IMR-90 (cell line): ENCODE measurements around the gene NPR3.

Experiments used
- CEBPB ChIP-seq: IDR thresholded peaks from 2 replicates; pipeline ENCODE4 v1.6.1; 2012; ENCODE audit warnings: low read depth, low read length, improper control_type of control experiment
- CHD1 ChIP-seq: IDR thresholded peaks from 2 replicates; pipeline ENCODE4 v1.6.1; 2012; ENCODE audit warnings: low read depth, low read length, improper control_type of control experiment
- CTCF ChIP-seq: conservative IDR thresholded peaks from 2 replicates; pipeline ENCODE4 v1.5.1; 2012; ENCODE audit warnings: mild to moderate bottlenecking, low read depth, low read length, improper control_type of control experiment
- FOS ChIP-seq: fragments of 150-350 bp; IDR thresholded peaks from 2 replicates; pipeline ENCODE4 v1.6.1; 2016; ENCODE audit warnings: low read depth, low read length
- POLR2A ChIP-seq: IDR thresholded peaks from 2 replicates; pipeline ENCODE4 v1.6.1; 2012; ENCODE audit warnings: mild to moderate bottlenecking, low read depth, low read length
- RAD21 ChIP-seq: IDR thresholded peaks from 2 replicates; pipeline ENCODE4 v1.6.1; 2012; ENCODE audit warnings: low read length, improper control_type of control experiment
- RCOR1 ChIP-seq: IDR thresholded peaks from 2 replicates; pipeline ENCODE4 v1.6.1; 2012; ENCODE audit warnings: mild to moderate bottlenecking, low read length, improper control_type of control experiment; ENCODE audit not compliant: insufficient replicate concordance
- RFX5 ChIP-seq: IDR thresholded peaks from 2 replicates; pipeline ENCODE4 v1.8.0; 2012; ENCODE audit warnings: low read depth, mild to moderate bottlenecking, low read length, moderate library complexity
- USF2 ChIP-seq: fragments of 150-350 bp; IDR thresholded peaks from 2 replicates; pipeline ENCODE4 v1.6.1; 2017; ENCODE audit warnings: mild to moderate bottlenecking, antibody characterized with exemption, low read length, low read depth

- TF ChIP-seq CEBPB (no peak), CHD1 (no peak), CTCF (no peak), POLR2A (no peak), USF2 (no peak), RFX5 (no peak), FOS (no peak), RCOR1 (no peak), RAD21 (no peak)
Observed at GRCh38 chr5:32779754-32780415, 68.8 kb downstream of the NPR3 start.
